HepG2 (cell line): ENCODE data around the gene TMEM258. TPM values are rescaled to one million over a fixed set of nuclear protein-coding genes. Genes with fewer than 3 reads are reported as not detected.

Source experiments
- AGO2 ChIP-seq: fragments of 200-400 bp; formaldehyde crosslinking; optimal IDR thresholded peaks from 2 replicates; pipeline ENCODE3; 2017; ENCODE audit warnings: mild to moderate bottlenecking, low read depth, low read length, moderate library complexity
- AHR ChIP-seq: IDR thresholded peaks from 2 replicates; pipeline ENCODE4 v1.6.1; 2018; ENCODE audit warnings: missing genetic modification reagents, missing compliant biosample characterization
- ARNTL ChIP-seq: sonication (generic); formaldehyde crosslinking; IDR thresholded peaks from 2 replicates; pipeline ENCODE4 v1.4.0; 2020; ENCODE audit warnings: mild to moderate bottlenecking, missing genetic modification reagents
- HDAC6 ChIP-seq: fragments of 200-600 bp; sonication (generic); IDR thresholded peaks from 2 replicates; pipeline ENCODE4 v1.7.0; 2017; ENCODE audit warnings: mild to moderate bottlenecking, antibody characterized with exemption, low read length, low read depth
- KLF13 ChIP-seq: sonication (generic); formaldehyde crosslinking; IDR thresholded peaks from 2 replicates; pipeline ENCODE4 v1.4.0; 2020; ENCODE audit warnings: mild to moderate bottlenecking, missing genetic modification reagents
- PBX3 ChIP-seq: sonication (generic); formaldehyde crosslinking; IDR thresholded peaks from 2 replicates; pipeline ENCODE4 v1.8.1; 2023; ENCODE audit warnings: missing genetic modification reagents, inconsistent platforms, borderline replicate concordance
- PCBP1 ChIP-seq: fragments of 200-400 bp; formaldehyde crosslinking; IDR thresholded peaks from 2 replicates; pipeline ENCODE4 v1.6.1; 2017; ENCODE audit warnings: mild to moderate bottlenecking, low read depth, low read length, borderline replicate concordance
- POLR2G ChIP-seq: fragments of 200-400 bp; formaldehyde crosslinking; IDR thresholded peaks from 2 replicates; pipeline ENCODE4 v1.6.1; 2018; ENCODE audit warnings: mild to moderate bottlenecking, low read depth, low read length, moderate library complexity
- RBAK ChIP-seq: sonication (generic); formaldehyde crosslinking; IDR thresholded peaks from 2 replicates; pipeline ENCODE4 v1.5.1; 2020; ENCODE audit warnings: mild to moderate bottlenecking, missing genetic modification reagents
- SMAD1 ChIP-seq: sonication (generic); formaldehyde crosslinking; IDR thresholded peaks from 2 replicates; pipeline ENCODE4 v1.4.0; 2020; ENCODE audit warnings: missing genetic modification reagents, low read depth, mild to moderate bottlenecking, borderline replicate concordance
- SRSF4 ChIP-seq: fragments of 200-400 bp; formaldehyde crosslinking; IDR thresholded peaks from one replicate; pipeline ENCODE4 v1.6.1; 2018; ENCODE audit warnings: mild to moderate bottlenecking, low read depth, low read length, moderate library complexity; ENCODE audit not compliant: poor library complexity, severe bottlenecking
- STAT6 ChIP-seq: sonication (generic); formaldehyde crosslinking; IDR thresholded peaks from 2 replicates; pipeline ENCODE4 v1.4.0; 2020; ENCODE audit warnings: missing genetic modification reagents, mild to moderate bottlenecking, borderline replicate concordance
- TAF1 ChIP-seq: sonication (generic); formaldehyde crosslinking; IDR thresholded peaks from 2 replicates; pipeline ENCODE4 v1.4.0; 2020; ENCODE audit warnings: missing genetic modification reagents
- THAP11 ChIP-seq: IDR thresholded peaks from 2 replicates; pipeline ENCODE4 v1.6.1; 2016; ENCODE audit warnings: missing biosample characterization, missing genetic modification reagents
- TMF1 ChIP-seq: sonication (generic); formaldehyde crosslinking; IDR thresholded peaks from 2 replicates; pipeline ENCODE4 v1.8.1; 2022; ENCODE audit warnings: low read depth, missing genetic modification reagents
- WIZ ChIP-seq: sonication (generic); formaldehyde crosslinking; IDR thresholded peaks from 2 replicates; pipeline ENCODE4 v1.5.1; 2020; ENCODE audit warnings: mild to moderate bottlenecking, missing genetic modification reagents
- ZBTB26 ChIP-seq: IDR thresholded peaks from 2 replicates; pipeline ENCODE4 v1.6.1; 2016; ENCODE audit warnings: missing compliant biosample characterization, missing genetic modification reagents, borderline replicate concordance
- ZC3H13 ChIP-seq: sonication (generic); formaldehyde crosslinking; IDR thresholded peaks from 2 replicates; pipeline ENCODE4 v1.8.1; 2023; ENCODE audit warnings: mild to moderate bottlenecking, missing genetic modification reagents, moderate library complexity
- ZC3H4 ChIP-seq: sonication (generic); formaldehyde crosslinking; IDR thresholded peaks from 2 replicates; pipeline ENCODE4 v1.4.0; 2020; ENCODE audit warnings: missing genetic modification reagents, borderline replicate concordance
- ZNF17 ChIP-seq: sonication (generic); formaldehyde crosslinking; IDR thresholded peaks from 2 replicates; pipeline ENCODE4 v1.5.0; 2020; ENCODE audit warnings: mild to moderate bottlenecking, missing genetic modification reagents
- ZNF275 ChIP-seq: sonication (generic); formaldehyde crosslinking; IDR thresholded peaks from 2 replicates; pipeline ENCODE4 v1.8.0; 2022; ENCODE audit warnings: missing genetic modification reagents, mild to moderate bottlenecking, inconsistent platforms, borderline replicate concordance
- ZNF282 ChIP-seq: fragments of 450-650 bp; IDR thresholded peaks from 2 replicates; pipeline ENCODE4 v1.6.1; 2018; ENCODE audit not compliant: partially characterized antibody
- ZNF746 ChIP-seq: sonication (generic); formaldehyde crosslinking; IDR thresholded peaks from 2 replicates; pipeline ENCODE4 v1.8.0; 2022; ENCODE audit warnings: mild to moderate bottlenecking, missing genetic modification reagents
- ZNF878 ChIP-seq: sonication (generic); formaldehyde crosslinking; IDR thresholded peaks from 2 replicates; pipeline ENCODE4 v1.8.1; 2023; ENCODE audit warnings: mild to moderate bottlenecking, missing genetic modification reagents, moderate library complexity
- polyA plus RNA-seq, 8 experiments: library from polyadenylated mRNA; depleted of rRNA in 3 of 8; stranded (reverse) in 7 of 8; unstranded in 1 of 8; fragments of >200 nt; fragmentation: Illumina TruSeq in 4 of 8; extraction: Trizol in 4 of 8; gene quantifications; 2 replicates each; pipeline versions ENCODE4 v1.2.1 to v1.2.3, GENCODE V29; 2011 to 2016; ENCODE audit warnings: low read depth in 4 of 8, missing spikeins in 1 of 8, mixed read lengths in 1 of 8; ENCODE audit not compliant: insufficient read depth in 1 of 8
- total RNA-seq, 5 experiments: library from RNA; depleted of rRNA; stranded (reverse); fragments of >200 nt; fragmentation: Illumina TruSeq; extraction: Trizol; gene quantifications; 2 replicates each; pipeline ENCODE4 v1.2.3, GENCODE V29; 2016; ENCODE audit warnings: low read depth in 1 of 5

The TMEM258 gene
- total and polyA plus RNA-seq, 2 of the 13 experiments (the other 11 are each of a cell fraction or from before 2014, with no cell fraction given): 175 to 424 TPM

GRCh38 chr11:61828629-61829407 is 36.4 kb upstream of the TMEM258 start (continued):
- TF ChIP-seq AGO2 (peak; percentile 26), TAF1 (CRISPR knock-in tag) (0 out of 2 replicates have a peak, but pooled peaks have one; percentile 23), ARNTL (CRISPR knock-in tag) (no peak), STAT6 (CRISPR knock-in tag) (no peak), ZNF878 (CRISPR knock-in tag) (no peak), PCBP1 (no peak), ZC3H13 (CRISPR knock-in tag) (no peak), ZBTB26 (CRISPR knock-in tag) (no peak), AHR (CRISPR knock-in tag) (no peak), RBAK (CRISPR knock-in tag) (no peak), PBX3 (CRISPR knock-in tag) (no peak), POLR2G (no peak), ZNF17 (CRISPR knock-in tag) (no peak), TMF1 (no peak), KLF13 (CRISPR knock-in tag) (0 out of 2 replicates have a peak, but pooled peaks have one; percentile 15), ZNF746 (CRISPR knock-in tag) (no peak), SRSF4 (no peak), ZNF275 (no peak), THAP11 (peak; percentile 13; the same call in 1 of the 2 replicates), ZNF282 (no peak), WIZ (CRISPR knock-in tag) (no peak), ZC3H4 (CRISPR knock-in tag) (no peak), SMAD1 (CRISPR knock-in tag) (peak; percentile 30; the same call in 1 of the 2 replicates), HDAC6 (no peak)
